GM12801 (cell line): ENCODE measurements around the gene ETFBKMT.

Experiments
- CTCF ChIP-seq: IDR thresholded peaks from one replicate; pipeline ENCODE4 v1.5.1; 2011; ENCODE audit warnings: control low read depth; ENCODE audit not compliant: insufficient read length; ENCODE audit errors: extremely low read depth

ETFBKMT gene

GRCh38 chr12:31687101-31687527 is 27.6 kb downstream of the ETFBKMT start:
- TF ChIP-seq CTCF: no peak

- TF ChIP-seq CTCF: no peak
Observed at GRCh38 chr12:31702047-31702446, 42.6 kb downstream of the ETFBKMT start.

GRCh38 chr12:31705621-31706020 is 46.1 kb downstream of the ETFBKMT start:
- TF ChIP-seq CTCF: no peak

- TF ChIP-seq CTCF: no peak
Observed at GRCh38 chr12:31710021-31710818, 50.7 kb downstream of the ETFBKMT start.

GRCh38 chr12:31712877-31713276 is 53.4 kb downstream of the ETFBKMT start:
- TF ChIP-seq CTCF: no peak

- TF ChIP-seq CTCF: no peak
Observed at GRCh38 chr12:31714406-31715271, 55.2 kb downstream of the ETFBKMT start.

- TF ChIP-seq CTCF: no peak
Observed at GRCh38 chr12:31715283-31715825, 55.9 kb downstream of the ETFBKMT start.
